ENCODE measurements around the gene RHOBTB1.

The RHOBTB1 gene

DNA sequence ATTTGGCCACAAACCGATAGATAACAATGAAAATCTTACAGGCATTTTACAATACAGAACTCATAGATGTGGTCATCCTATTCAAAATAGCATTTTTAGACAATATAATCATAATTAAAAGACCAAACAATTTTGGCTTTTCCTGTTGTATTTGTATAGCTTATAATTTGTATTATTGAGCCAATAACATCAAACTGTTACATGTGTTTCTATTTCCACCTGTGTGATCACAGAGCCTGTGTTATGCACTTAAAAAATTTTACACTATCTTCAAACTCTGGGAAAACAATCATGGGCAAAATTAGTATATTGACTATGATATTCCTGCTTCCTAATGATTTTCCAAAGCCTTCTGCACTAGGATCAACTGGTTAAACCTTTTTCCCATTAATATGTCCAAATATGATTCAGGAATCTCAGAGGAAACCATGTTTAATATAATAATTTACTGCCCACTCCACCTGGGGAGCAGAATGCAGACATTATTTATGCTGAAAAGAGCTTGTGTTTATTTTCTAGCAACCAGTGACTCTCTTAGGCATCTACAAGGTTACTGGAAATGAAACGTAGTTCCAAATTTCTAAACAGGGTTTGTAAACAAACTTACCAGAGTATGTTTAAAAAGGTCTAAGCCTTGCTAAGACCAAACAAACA, 1.7 kb downstream of the RHOBTB1 start:
- H3K27ac ChIP-seq = peak overlapping the region; percentile 70
- TF ChIP-seq ZFX (IDR thresholded peaks at IDR 0.05; ENCODE audit: borderline replicate concordance) = no peak
- TF ChIP-seq, protein P1, sequence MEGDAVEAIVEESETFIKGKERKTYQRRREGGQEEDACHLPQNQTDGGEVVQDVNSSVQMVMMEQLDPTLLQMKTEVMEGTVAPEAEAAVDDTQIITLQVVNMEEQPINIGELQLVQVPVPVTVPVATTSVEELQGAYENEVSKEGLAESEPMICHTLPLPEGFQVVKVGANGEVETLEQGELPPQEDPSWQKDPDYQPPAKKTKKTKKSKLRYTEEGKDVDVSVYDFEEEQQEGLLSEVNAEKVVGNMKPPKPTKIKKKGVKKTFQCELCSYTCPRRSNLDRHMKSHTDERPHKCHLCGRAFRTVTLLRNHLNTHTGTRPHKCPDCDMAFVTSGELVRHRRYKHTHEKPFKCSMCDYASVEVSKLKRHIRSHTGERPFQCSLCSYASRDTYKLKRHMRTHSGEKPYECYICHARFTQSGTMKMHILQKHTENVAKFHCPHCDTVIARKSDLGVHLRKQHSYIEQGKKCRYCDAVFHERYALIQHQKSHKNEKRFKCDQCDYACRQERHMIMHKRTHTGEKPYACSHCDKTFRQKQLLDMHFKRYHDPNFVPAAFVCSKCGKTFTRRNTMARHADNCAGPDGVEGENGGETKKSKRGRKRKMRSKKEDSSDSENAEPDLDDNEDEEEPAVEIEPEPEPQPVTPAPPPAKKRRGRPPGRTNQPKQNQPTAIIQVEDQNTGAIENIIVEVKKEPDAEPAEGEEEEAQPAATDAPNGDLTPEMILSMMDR (IDR thresholded peaks at IDR 0.05) = no peak

DNA sequence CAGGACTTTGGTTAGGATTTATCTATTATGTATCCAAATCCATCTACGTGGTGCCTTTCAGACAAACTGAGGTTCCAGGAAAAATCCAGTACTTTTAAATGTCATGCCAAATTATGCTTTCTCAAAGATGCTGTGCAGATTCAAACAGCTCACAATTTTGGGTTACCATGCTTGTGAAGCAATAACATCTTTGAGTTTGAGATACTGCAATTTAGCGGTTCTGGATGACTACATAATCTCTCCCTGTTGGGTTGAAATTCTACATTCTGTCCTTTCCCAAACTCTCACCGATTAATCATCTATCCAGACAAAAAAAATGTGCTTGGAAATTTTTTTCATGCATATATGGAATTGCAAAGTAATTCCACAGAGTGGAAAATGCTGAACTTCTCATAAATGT, 3.5 kb downstream of the RHOBTB1 start:
- no peak for TF ChIP-seq ZFX (IDR thresholded peaks at IDR 0.05; ENCODE audit: borderline replicate concordance)
- TF ChIP-seq, protein P1 (IDR thresholded peaks at IDR 0.05) = no peak
- no peak overlapping the region for H3K27ac ChIP-seq

DNA sequence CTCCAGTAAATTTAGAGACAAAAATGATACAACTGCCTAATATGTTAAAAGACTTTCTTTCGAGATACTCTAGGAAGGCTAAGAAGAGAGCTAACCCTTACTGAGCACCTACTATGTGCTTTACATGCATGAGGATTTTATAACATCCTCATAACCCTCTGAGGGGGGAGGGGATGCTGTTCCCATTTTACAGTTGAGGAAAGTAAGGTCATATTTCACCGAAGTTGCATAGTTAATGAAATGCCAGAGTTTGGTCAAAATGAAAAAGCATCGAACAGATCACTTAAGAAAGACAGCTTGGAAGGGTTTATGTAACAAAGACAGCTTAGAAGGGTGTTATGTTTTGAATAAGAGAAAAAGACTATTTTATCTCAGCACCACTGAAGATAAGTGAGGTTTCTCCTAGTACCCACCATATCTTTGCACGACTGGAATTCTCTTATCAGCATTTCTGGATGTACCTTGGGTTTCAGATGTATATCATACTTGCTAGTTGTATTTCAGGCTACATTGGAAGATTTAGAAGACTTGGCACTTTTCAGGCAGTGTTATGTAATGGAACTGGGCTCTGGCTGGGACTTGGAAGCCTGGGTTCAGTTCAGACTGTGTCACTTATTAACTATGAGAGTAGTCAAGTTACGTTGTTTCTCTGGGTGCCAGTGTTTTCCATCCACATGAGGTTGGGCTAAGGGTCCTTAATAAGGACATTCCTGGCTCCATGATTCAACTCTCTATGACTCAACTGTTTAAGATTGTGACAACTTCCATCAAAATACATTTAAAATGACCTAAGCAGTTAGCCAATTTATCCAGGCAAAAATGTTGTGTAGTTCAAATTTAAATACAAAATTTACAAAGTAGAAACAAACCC, 6.0 kb downstream of the RHOBTB1 start:
- no peak overlapping the region for H3K27ac ChIP-seq
- TF ChIP-seq, protein P1 (IDR thresholded peaks at IDR 0.05) = no peak
- no peak for TF ChIP-seq ZFX (IDR thresholded peaks at IDR 0.05; ENCODE audit: borderline replicate concordance)

DNA sequence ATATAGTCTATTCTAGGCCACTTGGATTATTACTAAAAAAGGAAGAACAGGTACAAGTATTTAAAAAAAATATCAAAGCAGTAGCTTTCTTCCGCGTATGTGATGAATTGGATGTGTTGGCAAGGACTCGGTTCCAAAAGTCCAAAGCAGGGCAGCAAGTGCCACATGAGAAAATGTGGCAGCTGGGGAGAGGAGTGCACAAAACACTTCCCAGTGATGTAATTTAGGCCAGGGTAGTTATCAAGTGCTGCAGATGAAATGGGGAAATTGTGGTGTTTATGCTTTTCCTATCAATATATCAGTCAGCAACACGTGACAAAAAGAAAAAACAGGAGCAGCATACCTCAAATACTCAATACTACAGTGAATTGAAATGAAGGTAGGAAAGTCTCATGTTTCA, 7.0 kb downstream of the RHOBTB1 start:
- TF ChIP-seq ZFX (IDR thresholded peaks at IDR 0.05; ENCODE audit: borderline replicate concordance) = no peak
- TF ChIP-seq, protein P1 (IDR thresholded peaks at IDR 0.05) = no peak
- no peak overlapping the region for H3K27ac ChIP-seq

DNA sequence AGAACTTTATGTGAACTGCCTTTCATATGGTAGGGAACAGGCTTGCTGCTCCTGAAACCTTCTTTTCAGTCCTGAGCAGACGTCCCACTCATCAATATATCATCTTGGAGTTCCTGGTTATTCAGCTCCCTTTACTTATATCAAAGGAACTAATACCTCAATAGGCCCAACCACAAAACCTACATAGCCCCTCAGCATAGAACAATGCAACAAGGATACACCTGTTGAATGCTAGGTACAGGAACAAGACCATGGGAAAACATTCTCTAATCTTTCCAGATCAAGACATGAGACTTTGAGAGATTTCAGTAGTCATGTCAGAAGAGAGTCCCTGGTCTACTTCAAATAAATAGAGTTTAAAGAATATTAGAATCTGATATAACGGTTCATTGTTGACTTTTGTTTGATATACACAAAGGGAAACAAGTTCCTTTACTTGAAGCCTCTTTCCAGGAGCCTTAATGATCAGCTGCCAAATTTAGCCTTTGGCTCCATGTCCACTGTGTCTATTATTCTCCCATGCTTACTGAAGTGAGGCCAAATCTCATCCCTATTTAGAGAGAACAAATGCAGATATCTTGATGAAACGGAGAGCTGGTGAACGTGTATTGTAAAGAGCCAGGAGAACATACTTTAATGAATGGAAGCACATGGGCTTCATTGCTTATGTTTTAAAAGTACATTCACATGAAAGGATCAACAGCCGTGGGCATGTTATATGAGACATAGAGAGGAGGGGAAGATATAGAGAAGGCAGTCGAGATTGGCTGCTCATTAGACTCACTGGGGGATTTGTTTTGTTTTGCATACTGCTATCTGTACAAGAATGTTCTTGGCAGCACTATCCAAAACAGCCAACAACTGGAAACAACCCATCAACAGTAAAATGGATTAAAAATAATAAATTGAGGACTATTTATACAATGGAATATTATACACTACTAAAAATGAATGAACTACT, 9.5 kb downstream of the RHOBTB1 start:
- TF ChIP-seq, protein P1 (IDR thresholded peaks at IDR 0.05) = no peak
- TF ChIP-seq ZFX (IDR thresholded peaks at IDR 0.05; ENCODE audit: borderline replicate concordance) = no peak

DNA sequence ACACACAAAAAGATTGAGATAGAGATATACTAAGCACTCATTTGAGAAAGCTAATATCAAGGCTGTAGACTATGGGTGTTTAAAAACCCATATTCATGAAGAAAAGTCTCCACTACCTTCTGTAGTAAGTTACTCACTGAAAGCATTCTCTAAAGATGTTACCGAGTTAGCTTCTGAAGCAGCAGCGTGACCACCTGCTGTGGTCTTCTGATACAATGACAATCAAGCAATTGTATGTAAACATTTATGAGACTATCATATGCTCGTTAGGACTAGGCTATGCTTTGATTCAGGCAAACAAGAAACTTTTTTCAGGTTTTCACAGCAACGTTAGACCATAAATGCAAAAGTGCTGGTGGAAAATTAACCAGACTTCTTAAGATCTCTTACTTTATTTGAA, 11.2 kb downstream of the RHOBTB1 start:
- no peak overlapping the region for H3K27ac ChIP-seq
- TF ChIP-seq, protein P1 (IDR thresholded peaks at IDR 0.05) = no peak
- TF ChIP-seq ZFX (IDR thresholded peaks at IDR 0.05; ENCODE audit: borderline replicate concordance) = no peak

More for the DNA sequence above, 9.5 kb downstream of the RHOBTB1 start:
- H3K27ac ChIP-seq = no peak overlapping the region

Measured in 22Rv1 (cell line).